Measurements from ENCODE around the gene AGPAT4.

DNA sequence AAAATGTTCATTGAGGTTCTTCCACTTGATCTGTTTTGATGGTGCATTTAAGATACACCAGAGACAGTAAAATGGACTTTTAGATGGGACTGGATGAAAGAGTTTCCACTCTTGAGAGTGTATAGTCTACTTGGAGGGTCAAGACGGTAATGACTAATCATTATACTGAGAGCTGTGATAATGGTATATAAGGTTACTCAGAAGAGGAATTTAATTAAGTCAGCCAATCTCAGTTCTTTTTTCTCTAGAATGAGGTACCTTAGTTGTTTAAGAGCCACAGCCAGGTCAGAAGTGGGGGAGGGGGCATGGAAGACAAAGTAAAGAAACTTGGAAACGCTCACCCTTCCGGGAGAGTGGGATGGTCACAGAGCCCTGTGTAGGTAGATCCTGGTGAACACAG is 158.4 kb downstream of the AGPAT4 start:
- TF ChIP-seq, protein P1, sequence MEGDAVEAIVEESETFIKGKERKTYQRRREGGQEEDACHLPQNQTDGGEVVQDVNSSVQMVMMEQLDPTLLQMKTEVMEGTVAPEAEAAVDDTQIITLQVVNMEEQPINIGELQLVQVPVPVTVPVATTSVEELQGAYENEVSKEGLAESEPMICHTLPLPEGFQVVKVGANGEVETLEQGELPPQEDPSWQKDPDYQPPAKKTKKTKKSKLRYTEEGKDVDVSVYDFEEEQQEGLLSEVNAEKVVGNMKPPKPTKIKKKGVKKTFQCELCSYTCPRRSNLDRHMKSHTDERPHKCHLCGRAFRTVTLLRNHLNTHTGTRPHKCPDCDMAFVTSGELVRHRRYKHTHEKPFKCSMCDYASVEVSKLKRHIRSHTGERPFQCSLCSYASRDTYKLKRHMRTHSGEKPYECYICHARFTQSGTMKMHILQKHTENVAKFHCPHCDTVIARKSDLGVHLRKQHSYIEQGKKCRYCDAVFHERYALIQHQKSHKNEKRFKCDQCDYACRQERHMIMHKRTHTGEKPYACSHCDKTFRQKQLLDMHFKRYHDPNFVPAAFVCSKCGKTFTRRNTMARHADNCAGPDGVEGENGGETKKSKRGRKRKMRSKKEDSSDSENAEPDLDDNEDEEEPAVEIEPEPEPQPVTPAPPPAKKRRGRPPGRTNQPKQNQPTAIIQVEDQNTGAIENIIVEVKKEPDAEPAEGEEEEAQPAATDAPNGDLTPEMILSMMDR (conservative IDR thresholded peaks at IDR 0.05; ENCODE audit: low read depth, low read length): no peak
- TF ChIP-seq EZH2 (IDR thresholded peaks at IDR 0.05; ENCODE audit: borderline replicate concordance, low read depth, low read length, poor library complexity, severe bottlenecking): no peak

All from A673 (cell line).